ENCODE results near the gene SEMA7A. TPM values are rescaled to one million over a fixed set of nuclear protein-coding genes. Genes with fewer than 3 reads are reported as not detected.
"Not testable (repeated sequence)": the region's sequence is repeated elsewhere in the genome, so short reads cannot be mapped to it uniquely, and the experiment has no call there.

The SEMA7A gene
- total and polyA plus RNA-seq, 4 donors = 4.2 to 15.0 (median 6.8) TPM

GRCh38 chr15:74461847-74462511, 28.2 kb upstream of the SEMA7A start:
- Histone ChIP-seq H3K27me3 (ENCODE audit: control insufficient read depth in 3 of 3, insufficient read depth in 3 of 3, low read length in 2 of 3) (no peaks in the 10 kb centered on the region), H3K27ac (ENCODE audit: low read depth in 1 of 2, low read length in 1 of 2) (peak overlapping the region in 1 of 2 donors; percentile 59), H3K4me1 (ENCODE audit: control insufficient read depth in 5 of 5, insufficient read depth in 5 of 5, low read length in 5 of 5) (peaks cover 0 to 21% (median 2%) of the 10 kb centered on the region in 5 donors), H3K36me3 (ENCODE audit: control insufficient read depth in 4 of 4, insufficient read depth in 4 of 4, low read length in 4 of 4) (peaks cover 0 to 3% (median 0%) of the 10 kb centered on the region in 4 donors), H3K4me3 (no peak overlapping the region), H3K9me3 (ENCODE audit: control insufficient read depth in 4 of 4, insufficient read depth in 3 of 4, low read length in 3 of 4) (no peaks in the 10 kb centered on the region), H3K9ac (ENCODE audit: insufficient read depth in 1 of 2, low read length in 2 of 2) (peak overlapping the region; percentile 75 to 78)
- no peak for ATAC-seq (ENCODE audit: insufficient read depth, low FRiP score)
- no peak for TF ChIP-seq CTCF (IDR thresholded peaks at IDR 0.05; ENCODE audit: control extremely low read depth, extremely low read depth)
- 42 to 54% methylated on average over 8 of the region's 8 CpGs for WGBS, 2 donors
- DNase-seq = no peak

GRCh38 chr15:74460871-74461846, 27.4 kb upstream of the SEMA7A start, which contains the start of gene UBL7:
Gene UBL7, minus strand, starts transcription at chr15:74461160. Its CDS starts 2,293 bp downstream, at chr15:74458867.
- H3K27me3 ChIP-seq (ENCODE audit: control insufficient read depth in 3 of 3, insufficient read depth in 3 of 3, low read length in 2 of 3) = no peaks in the 10 kb centered on the region
- peak within 1 kb of the TSS; percentile 89 to 92 for H3K27ac ChIP-seq (ENCODE audit: low read depth in 1 of 2, low read length in 1 of 2)
- peaks cover 0 to 21% (median 2%) of the 10 kb centered on the region in 5 donors for H3K4me1 ChIP-seq (ENCODE audit: control insufficient read depth in 5 of 5, insufficient read depth in 5 of 5, low read length in 5 of 5)
- no peaks in the 10 kb centered on the region for H3K9me3 ChIP-seq (ENCODE audit: control insufficient read depth in 4 of 4, insufficient read depth in 3 of 4, low read length in 3 of 4)
- TF ChIP-seq CTCF (IDR thresholded peaks at IDR 0.05; ENCODE audit: control extremely low read depth, extremely low read depth) = peak; percentile 4
- H3K36me3 ChIP-seq (ENCODE audit: control insufficient read depth in 4 of 4, insufficient read depth in 4 of 4, low read length in 4 of 4) = peaks cover 0 to 7% (median 3%) of the 10 kb centered on the region in 4 donors
- peak within 1 kb of the TSS; percentile 70 for H3K4me3 ChIP-seq
- ATAC-seq (ENCODE audit: insufficient read depth, low FRiP score) (peak; percentile 99), DNase-seq (peak; percentile 98)
- peak within 1 kb of the TSS; percentile 81 to 95 for H3K9ac ChIP-seq (ENCODE audit: insufficient read depth in 1 of 2, low read length in 2 of 2)
- 0% methylated on average over 54 of the region's 54 CpGs for WGBS, 2 donors

GRCh38 chr15:74460298-74460697, 26.5 kb upstream of the SEMA7A start:
- Histone ChIP-seq H3K4me3 (peak overlapping the region; percentile 43), H3K27ac (ENCODE audit: low read depth in 1 of 2, low read length in 1 of 2) (peak overlapping the region in 1 of 2 donors; percentile 92), H3K4me1 (ENCODE audit: control insufficient read depth in 5 of 5, insufficient read depth in 5 of 5, low read length in 5 of 5) (peaks cover 0 to 21% (median 2%) of the 10 kb centered on the region in 5 donors), H3K27me3 (ENCODE audit: control insufficient read depth in 3 of 3, insufficient read depth in 3 of 3, low read length in 2 of 3) (no peaks in the 10 kb centered on the region), H3K9me3 (ENCODE audit: control insufficient read depth in 4 of 4, insufficient read depth in 3 of 4, low read length in 3 of 4) (no peaks in the 10 kb centered on the region), H3K36me3 (ENCODE audit: control insufficient read depth in 4 of 4, insufficient read depth in 4 of 4, low read length in 4 of 4) (peaks cover 3 to 10% (median 4%) of the 10 kb centered on the region in 4 donors), H3K9ac (ENCODE audit: insufficient read depth in 1 of 2, low read length in 2 of 2) (peak overlapping the region; percentile 81 to 95)
- TF ChIP-seq CTCF (IDR thresholded peaks at IDR 0.05; ENCODE audit: control extremely low read depth, extremely low read depth) = no peak
- ATAC-seq (ENCODE audit: insufficient read depth, low FRiP score) (no peak), DNase-seq (no peak)
- WGBS, 2 donors = 35 to 40% methylated on average over 2 of the region's 2 CpGs

GRCh38 chr15:74459798-74460197, 26.0 kb upstream of the SEMA7A start:
- not testable (repeated sequence) for ATAC-seq (ENCODE audit: insufficient read depth, low FRiP score); H3K27ac ChIP-seq (ENCODE audit: low read depth in 1 of 2, low read length in 1 of 2)
- WGBS, 2 donors = 86 to 92% methylated on average over 12 to 14 of the region's 14 CpGs

More at GRCh38 chr15:74459798-74460197, 26.0 kb upstream of the SEMA7A start:
- not testable (repeated sequence) for H3K36me3 ChIP-seq (ENCODE audit: control insufficient read depth in 4 of 4, insufficient read depth in 4 of 4, low read length in 4 of 4); H3K9ac ChIP-seq (ENCODE audit: insufficient read depth in 1 of 2, low read length in 2 of 2); H3K27me3 ChIP-seq (ENCODE audit: control insufficient read depth in 3 of 3, insufficient read depth in 3 of 3, low read length in 2 of 3); DNase-seq; H3K4me3 ChIP-seq; H3K9me3 ChIP-seq (ENCODE audit: control insufficient read depth in 4 of 4, insufficient read depth in 3 of 4, low read length in 3 of 4)
- peaks cover 0 to 21% (median 2%) of the 10 kb centered on the region in 5 donors for H3K4me1 ChIP-seq (ENCODE audit: control insufficient read depth in 5 of 5, insufficient read depth in 5 of 5, low read length in 5 of 5)
